ENCODE results near the gene FBXL2. TPM values are rescaled to one million over a fixed set of nuclear protein-coding genes. Genes with fewer than 3 reads are reported as not detected.

FBXL2 gene
- total RNA-seq, 4 donors from 2014 or later: 2.2 to 4.1 (median 3.3) TPM

GRCh38 chr3:33391255-33391995 lies 114.2 kb downstream of the FBXL2 start:
- Histone ChIP-seq H3K36me3 (peaks cover 89% of the 10 kb centered on the region), H3K4me3 (no peak overlapping the region), H3K4me1 (no peaks in the 10 kb centered on the region), H3K9me3 (no peaks in the 10 kb centered on the region), H3K27me3 (no peaks in the 10 kb centered on the region), H3K27ac (no peak overlapping the region)
- no peak for DNase-seq (ENCODE audit: low spot score in 2 of 2)
- no peak for TF ChIP-seq EP300 (IDR thresholded peaks at IDR 0.05)
- no peak for TF ChIP-seq POLR2A (IDR thresholded peaks at IDR 0.05)
- no peak for TF ChIP-seq CTCF (IDR thresholded peaks at IDR 0.05)
- TF ChIP-seq POLR2AphosphoS5 (IDR thresholded peaks at IDR 0.05): no peak
- 88% methylated on average over 8 of the region's 8 CpGs for WGBS

- TF ChIP-seq POLR2AphosphoS5 (IDR thresholded peaks at IDR 0.05) (no peak), CTCF (IDR thresholded peaks at IDR 0.05) (no peak), EP300 (IDR thresholded peaks at IDR 0.05) (no peak), POLR2A (IDR thresholded peaks at IDR 0.05) (no peak)
- H3K9me3 ChIP-seq: no peaks in the 10 kb centered on the region
- peaks cover 89% of the 10 kb centered on the region for H3K36me3 ChIP-seq
- H3K4me1 ChIP-seq: no peaks in the 10 kb centered on the region
- H3K27me3 ChIP-seq: no peaks in the 10 kb centered on the region
- H3K4me3 ChIP-seq: no peak overlapping the region
- no peak for DNase-seq (ENCODE audit: low spot score in 2 of 2)
- WGBS: 93% methylated on average over 4 of the region's 4 CpGs
- no peak overlapping the region for H3K27ac ChIP-seq
These were observed 114.9 kb downstream of the FBXL2 start for GRCh38 chr3:33392144-33392543.

- Histone ChIP-seq H3K4me3 (no peak overlapping the region), H3K4me1 (no peaks in the 10 kb centered on the region), H3K36me3 (peaks cover 89% of the 10 kb centered on the region), H3K27me3 (no peaks in the 10 kb centered on the region), H3K27ac (no peak overlapping the region), H3K9me3 (no peaks in the 10 kb centered on the region)
- no peak for TF ChIP-seq POLR2AphosphoS5 (IDR thresholded peaks at IDR 0.05)
- DNase-seq (ENCODE audit: low spot score in 2 of 2): no peak
- WGBS: 66% methylated on average over 4 of the region's 4 CpGs
These were observed 115.5 kb downstream of the FBXL2 start for GRCh38 chr3:33392703-33393125.

- Histone ChIP-seq H3K27ac (no peak overlapping the region), H3K36me3 (peaks cover 98% of the 10 kb centered on the region), H3K4me3 (no peak overlapping the region), H3K9me3 (no peaks in the 10 kb centered on the region), H3K27me3 (no peaks in the 10 kb centered on the region), H3K4me1 (no peaks in the 10 kb centered on the region)
- 96% methylated on average over 1 of the region's 1 CpG for WGBS
- TF ChIP-seq POLR2AphosphoS5 (IDR thresholded peaks at IDR 0.05): no peak
- no peak for TF ChIP-seq CTCF (IDR thresholded peaks at IDR 0.05)
- no peak for TF ChIP-seq EP300 (IDR thresholded peaks at IDR 0.05)
- no peak for TF ChIP-seq POLR2A (IDR thresholded peaks at IDR 0.05)
- no peak for DNase-seq (ENCODE audit: low spot score in 2 of 2)
These were observed 117.3 kb downstream of the FBXL2 start for GRCh38 chr3:33394403-33395054.

GRCh38 chr3:33395900-33396299 lies 118.7 kb downstream of the FBXL2 start:
- 84% methylated on average over 7 of the region's 7 CpGs for WGBS
- DNase-seq (ENCODE audit: low spot score in 2 of 2): no peak
- H3K27ac ChIP-seq: no peak overlapping the region
- no peaks in the 10 kb centered on the region for H3K9me3 ChIP-seq
- H3K27me3 ChIP-seq: no peaks in the 10 kb centered on the region
- H3K4me1 ChIP-seq: no peaks in the 10 kb centered on the region
- TF ChIP-seq EP300 (IDR thresholded peaks at IDR 0.05) (no peak), POLR2AphosphoS5 (IDR thresholded peaks at IDR 0.05) (no peak), CTCF (IDR thresholded peaks at IDR 0.05) (no peak), POLR2A (IDR thresholded peaks at IDR 0.05) (no peak)
- no peak overlapping the region for H3K4me3 ChIP-seq
- peaks cover 98% of the 10 kb centered on the region for H3K36me3 ChIP-seq

Measured in suprapubic skin (tissue), 4 donors.